Cardiac septum (tissue), 1 donor: Measurements from ENCODE around the gene CFAP53. TPM values are rescaled to one million over a fixed set of nuclear protein-coding genes. Genes with fewer than 3 reads are reported as not detected.

Experiments
- DNase-seq: peaks from one replicate; pipeline ENCODE4 v3.0.0-alpha.2; 2020; ENCODE audit warnings: low spot score
- intact Hi-C: fragments of 100-400 bp; cut with DNase I; formaldehyde crosslinking; loops from one replicate; pipeline ENCODE4 v1.14.0; 2022
- total RNA-seq: library from RNA; stranded (reverse); fragmentation: NEBNext Ultra II Directional; extraction: Animal tissue kit (Norgen Biotek cat#: 25700); gene quantifications from one replicate; pipeline ENCODE4 v1.2.1, GENCODE V29; 2021
- donor health status: DM: no; HTN: no; CAD: no.

The CFAP53 gene
- total RNA-seq, 1 donor from 2014 or later: 0.48 TPM

- DNase-seq: no peak
- intact Hi-C loops: no loop called here
Observed at GRCh38 chr18:50177294-50177992, 88.9 kb downstream of the CFAP53 start.

Other genes starting within 250 kb of the CFAP53 start
- 5.2 TPM for gene MYO5B, start 71.3 kb downstream of the CFAP53 start, total RNA-seq
- gene MBD1, start 15.0 kb upstream of the CFAP53 start, total RNA-seq: 54.4 TPM
- 33.5 TPM for gene CXXC1, start 21.2 kb upstream of the CFAP53 start, total RNA-seq
- gene SKA1, start 108.6 kb upstream of the CFAP53 start, total RNA-seq: 0.13 TPM